Suprapubic skin (tissue), 4 donors: ENCODE results near the gene CEP57.

Experiments
- CTCF ChIP-seq, 2 donors: fragments of 200-600 bp in 1 of 2; fragments of 450-650 bp in 1 of 2; sonication (generic) in 1 of 2; IDR thresholded peaks; one replicate each; pipeline ENCODE4 v1.5.1; 2016 to 2019; ENCODE audit warnings: antibody characterized with exemption in 2 of 2, mild to moderate bottlenecking in 1 of 2, moderate library complexity in 1 of 2
- EP300 ChIP-seq: sonication (generic); formaldehyde crosslinking; IDR thresholded peaks from one replicate; pipeline ENCODE4 v1.6.1; 2017; ENCODE audit warnings: antibody characterized with exemption
- POLR2A ChIP-seq, 2 donors: fragments of 450-650 bp; IDR thresholded peaks; one replicate each; pipeline ENCODE4 v1.6.1; 2017; ENCODE audit warnings: antibody characterized with exemption in 2 of 2, mild to moderate bottlenecking in 2 of 2, moderate library complexity in 2 of 2
- POLR2AphosphoS5 ChIP-seq, 3 donors: sonication (generic); formaldehyde crosslinking; IDR thresholded peaks; one replicate each; pipeline ENCODE4 v1.6.1; 2017; ENCODE audit warnings: antibody characterized with exemption in 3 of 3

DNA sequence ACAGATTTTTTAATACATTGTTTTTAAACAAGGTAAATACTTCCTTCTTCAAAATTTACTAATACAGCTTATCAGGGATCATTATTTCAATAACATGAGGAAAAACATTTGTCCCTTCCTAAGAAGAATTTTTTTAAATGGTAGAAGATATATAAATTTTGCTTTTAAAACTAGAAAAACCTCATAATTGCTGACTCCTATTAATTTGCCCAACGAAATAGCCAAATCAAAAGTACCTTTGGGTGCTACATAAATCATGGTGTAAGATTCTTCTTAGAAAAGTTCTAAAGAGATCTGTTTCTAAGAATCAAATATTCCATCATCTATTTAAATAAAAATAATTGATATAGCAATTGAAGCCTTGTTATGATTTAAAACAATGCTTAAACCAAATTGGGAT, 54.9 kb downstream of the CEP57 start:
- TF ChIP-seq CTCF (IDR thresholded peaks at IDR 0.05) = no peak
- no peak for TF ChIP-seq POLR2A (IDR thresholded peaks at IDR 0.05)
- no peak for TF ChIP-seq POLR2AphosphoS5 (IDR thresholded peaks at IDR 0.05)
- no peak for TF ChIP-seq EP300
